SK-N-SH treated with all-trans-retinoic acid at 6 μM for 48 hours (cell line): ENCODE measurements around the gene RERE.
A peak's percentile ranks its signal among the peaks of the same experiment; 100 is the strongest.

Experiments used
- ATAC-seq: fragments of 200-7000 bp; cut with Tn5 transposase; 3 replicates; pipeline ENCODE4 v1.9.1; 2020; ENCODE audit warnings: mild to moderate bottlenecking, moderate library complexity
- ARNTL ChIP-seq: fragments of 450-650 bp; formaldehyde crosslinking; IDR thresholded peaks from 2 replicates; pipeline ENCODE4 v1.5.0; 2020; ENCODE audit warnings: low read depth, mild to moderate bottlenecking, moderate library complexity, borderline replicate concordance
- BACH2 ChIP-seq: fragments of 250-450 bp; sonication (Bioruptor Pico); IDR thresholded peaks from 2 replicates; pipeline ENCODE4 v1.9.0; 2021; ENCODE audit warnings: mild to moderate bottlenecking, borderline replicate concordance
- CREB5 ChIP-seq: fragments of 250-450 bp; sonication (Bioruptor Pico); IDR thresholded peaks from 2 replicates; pipeline ENCODE4 v1.5.1; 2020; ENCODE audit warnings: low read depth, mild to moderate bottlenecking, moderate library complexity
- CSDC2 ChIP-seq: fragments of 250-450 bp; sonication (Bioruptor Pico); IDR thresholded peaks from 2 replicates; pipeline ENCODE4 v1.5.0; 2020; ENCODE audit warnings: mild to moderate bottlenecking, moderate library complexity
- ESRRG ChIP-seq: fragments of 250-450 bp; sonication (Bioruptor Pico); IDR thresholded peaks from 2 replicates; pipeline ENCODE4 v1.6.1; 2021; ENCODE audit warnings: mild to moderate bottlenecking
- GLIS3 ChIP-seq: fragments of 250-450 bp; sonication (Bioruptor Pico); IDR thresholded peaks from 2 replicates; pipeline ENCODE4 v1.5.0; 2020; ENCODE audit warnings: mild to moderate bottlenecking, moderate library complexity
- ISL1 ChIP-seq: fragments of 250-450 bp; sonication (Bioruptor Pico); IDR thresholded peaks from 2 replicates; pipeline ENCODE4 v2.1.2; 2022; ENCODE audit warnings: mild to moderate bottlenecking, moderate library complexity
- OSR1 ChIP-seq: fragments of 250-450 bp; sonication (Bioruptor Pico); IDR thresholded peaks from 2 replicates; pipeline ENCODE4 v1.8.0; 2022; ENCODE audit warnings: moderate library complexity, mild to moderate bottlenecking, inconsistent platforms
- RARB ChIP-seq: fragments of 250-450 bp; sonication (Bioruptor Pico); IDR thresholded peaks from 2 replicates; pipeline ENCODE4 v1.8.0; 2021; ENCODE audit warnings: mild to moderate bottlenecking, moderate library complexity
- SNAI2 ChIP-seq: fragments of 250-450 bp; sonication (Bioruptor Pico); IDR thresholded peaks from 2 replicates; pipeline ENCODE4 v1.5.0; 2020; ENCODE audit warnings: mild to moderate bottlenecking, moderate library complexity
- TCF4 ChIP-seq: fragments of 250-450 bp; sonication (Bioruptor Pico); IDR thresholded peaks from 2 replicates; pipeline ENCODE4 v1.8.0; 2021; ENCODE audit warnings: mild to moderate bottlenecking, moderate library complexity, borderline replicate concordance
- TOX ChIP-seq: fragments of 250-450 bp; sonication (Bioruptor Pico); IDR thresholded peaks from 2 replicates; pipeline ENCODE4 v1.8.0; 2021; ENCODE audit warnings: mild to moderate bottlenecking, moderate library complexity, borderline replicate concordance
- ZC3H10 ChIP-seq: fragments of 250-450 bp; sonication (Bioruptor Pico); IDR thresholded peaks from 2 replicates; pipeline ENCODE4 v1.5.1; 2021; ENCODE audit warnings: mild to moderate bottlenecking, moderate library complexity
- ZFP3 ChIP-seq: fragments of 250-450 bp; sonication (Bioruptor Pico); IDR thresholded peaks from 2 replicates; pipeline ENCODE4 v1.5.0; 2020; ENCODE audit warnings: mild to moderate bottlenecking, moderate library complexity
- ZFP30 ChIP-seq: fragments of 450-650 bp; formaldehyde crosslinking; IDR thresholded peaks from 2 replicates; pipeline ENCODE4 v1.5.0; 2022; ENCODE audit warnings: mild to moderate bottlenecking, moderate library complexity
- ZNF565 ChIP-seq: fragments of 450-650 bp; formaldehyde crosslinking; conservative IDR thresholded peaks from 2 replicates; pipeline ENCODE4 v1.5.0; 2020; ENCODE audit warnings: low read depth, mild to moderate bottlenecking, moderate library complexity
- TF ChIP-seq, protein P1 (sequence below): fragments of 250-450 bp; sonication (Bioruptor Pico); IDR thresholded peaks from 2 replicates; pipeline ENCODE4 v1.5.0; 2020; ENCODE audit warnings: mild to moderate bottlenecking, moderate library complexity
- TF ChIP-seq, protein P2 (sequence below): fragments of 250-450 bp; sonication (Bioruptor Pico); IDR thresholded peaks from 2 replicates; pipeline ENCODE4 v1.5.1; 2021; ENCODE audit warnings: mild to moderate bottlenecking, moderate library complexity
- TF ChIP-seq, protein P3 (sequence below): fragments of 250-450 bp; sonication (Bioruptor Pico); IDR thresholded peaks from 2 replicates; pipeline ENCODE4 v1.8.0; 2020; ENCODE audit warnings: mild to moderate bottlenecking, moderate library complexity, borderline replicate concordance

RERE gene

GRCh38 chr1:8471451-8471850 is 346.0 kb downstream of the RERE start:
- no peak for ATAC-seq
- TF ChIP-seq SNAI2 (CRISPR knock-in tag) (no peak), TCF4 (CRISPR knock-in tag) (no peak), ZFP30 (CRISPR knock-in tag) (no peak), BACH2 (CRISPR knock-in tag) (no peak), OSR1 (CRISPR knock-in tag) (no peak), CSDC2 (CRISPR knock-in tag) (no peak), ZC3H10 (no peak), TOX (CRISPR knock-in tag) (no peak), ZFP3 (no peak), ARNTL (CRISPR knock-in tag) (no peak), CREB5 (CRISPR knock-in tag) (no peak), ZNF565 (no peak), GLIS3 (no peak)
- TF ChIP-seq, protein P1, sequence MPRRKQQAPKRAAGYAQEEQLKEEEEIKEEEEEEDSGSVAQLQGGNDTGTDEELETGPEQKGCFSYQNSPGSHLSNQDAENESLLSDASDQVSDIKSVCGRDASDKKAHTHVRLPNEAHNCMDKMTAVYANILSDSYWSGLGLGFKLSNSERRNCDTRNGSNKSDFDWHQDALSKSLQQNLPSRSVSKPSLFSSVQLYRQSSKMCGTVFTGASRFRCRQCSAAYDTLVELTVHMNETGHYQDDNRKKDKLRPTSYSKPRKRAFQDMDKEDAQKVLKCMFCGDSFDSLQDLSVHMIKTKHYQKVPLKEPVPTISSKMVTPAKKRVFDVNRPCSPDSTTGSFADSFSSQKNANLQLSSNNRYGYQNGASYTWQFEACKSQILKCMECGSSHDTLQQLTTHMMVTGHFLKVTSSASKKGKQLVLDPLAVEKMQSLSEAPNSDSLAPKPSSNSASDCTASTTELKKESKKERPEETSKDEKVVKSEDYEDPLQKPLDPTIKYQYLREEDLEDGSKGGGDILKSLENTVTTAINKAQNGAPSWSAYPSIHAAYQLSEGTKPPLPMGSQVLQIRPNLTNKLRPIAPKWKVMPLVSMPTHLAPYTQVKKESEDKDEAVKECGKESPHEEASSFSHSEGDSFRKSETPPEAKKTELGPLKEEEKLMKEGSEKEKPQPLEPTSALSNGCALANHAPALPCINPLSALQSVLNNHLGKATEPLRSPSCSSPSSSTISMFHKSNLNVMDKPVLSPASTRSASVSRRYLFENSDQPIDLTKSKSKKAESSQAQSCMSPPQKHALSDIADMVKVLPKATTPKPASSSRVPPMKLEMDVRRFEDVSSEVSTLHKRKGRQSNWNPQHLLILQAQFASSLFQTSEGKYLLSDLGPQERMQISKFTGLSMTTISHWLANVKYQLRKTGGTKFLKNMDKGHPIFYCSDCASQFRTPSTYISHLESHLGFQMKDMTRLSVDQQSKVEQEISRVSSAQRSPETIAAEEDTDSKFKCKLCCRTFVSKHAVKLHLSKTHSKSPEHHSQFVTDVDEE (CRISPR knock-in tag), result no peak
- TF ChIP-seq, protein P2, sequence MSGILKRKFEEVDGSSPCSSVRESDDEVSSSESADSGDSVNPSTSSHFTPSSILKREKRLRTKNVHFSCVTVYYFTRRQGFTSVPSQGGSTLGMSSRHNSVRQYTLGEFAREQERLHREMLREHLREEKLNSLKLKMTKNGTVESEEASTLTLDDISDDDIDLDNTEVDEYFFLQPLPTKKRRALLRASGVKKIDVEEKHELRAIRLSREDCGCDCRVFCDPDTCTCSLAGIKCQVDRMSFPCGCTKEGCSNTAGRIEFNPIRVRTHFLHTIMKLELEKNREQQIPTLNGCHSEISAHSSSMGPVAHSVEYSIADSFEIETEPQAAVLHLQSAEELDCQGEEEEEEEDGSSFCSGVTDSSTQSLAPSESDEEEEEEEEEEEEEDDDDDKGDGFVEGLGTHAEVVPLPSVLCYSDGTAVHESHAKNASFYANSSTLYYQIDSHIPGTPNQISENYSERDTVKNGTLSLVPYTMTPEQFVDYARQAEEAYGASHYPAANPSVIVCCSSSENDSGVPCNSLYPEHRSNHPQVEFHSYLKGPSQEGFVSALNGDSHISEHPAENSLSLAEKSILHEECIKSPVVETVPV (CRISPR knock-in tag), result no peak

DNA sequence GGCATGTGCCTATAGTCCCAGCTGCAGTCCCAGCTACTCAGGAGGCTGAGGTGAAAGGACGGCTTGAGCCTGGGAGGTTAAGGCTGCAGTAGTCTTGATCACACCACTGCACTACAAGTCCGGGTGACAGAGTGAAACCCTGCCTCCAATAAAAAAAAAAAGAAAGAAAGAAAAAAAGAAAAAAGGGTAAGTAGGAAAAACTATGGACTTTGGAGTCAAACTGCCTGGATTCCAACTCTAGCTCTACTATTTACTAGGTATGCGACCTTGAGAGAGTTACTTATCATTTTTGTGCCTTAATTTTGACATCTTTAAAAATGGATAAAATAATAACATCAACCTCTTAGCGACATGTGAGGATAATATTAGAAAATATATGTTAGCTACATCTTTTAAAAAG is 348.7 kb downstream of the RERE start:
- TF ChIP-seq, protein P3, sequence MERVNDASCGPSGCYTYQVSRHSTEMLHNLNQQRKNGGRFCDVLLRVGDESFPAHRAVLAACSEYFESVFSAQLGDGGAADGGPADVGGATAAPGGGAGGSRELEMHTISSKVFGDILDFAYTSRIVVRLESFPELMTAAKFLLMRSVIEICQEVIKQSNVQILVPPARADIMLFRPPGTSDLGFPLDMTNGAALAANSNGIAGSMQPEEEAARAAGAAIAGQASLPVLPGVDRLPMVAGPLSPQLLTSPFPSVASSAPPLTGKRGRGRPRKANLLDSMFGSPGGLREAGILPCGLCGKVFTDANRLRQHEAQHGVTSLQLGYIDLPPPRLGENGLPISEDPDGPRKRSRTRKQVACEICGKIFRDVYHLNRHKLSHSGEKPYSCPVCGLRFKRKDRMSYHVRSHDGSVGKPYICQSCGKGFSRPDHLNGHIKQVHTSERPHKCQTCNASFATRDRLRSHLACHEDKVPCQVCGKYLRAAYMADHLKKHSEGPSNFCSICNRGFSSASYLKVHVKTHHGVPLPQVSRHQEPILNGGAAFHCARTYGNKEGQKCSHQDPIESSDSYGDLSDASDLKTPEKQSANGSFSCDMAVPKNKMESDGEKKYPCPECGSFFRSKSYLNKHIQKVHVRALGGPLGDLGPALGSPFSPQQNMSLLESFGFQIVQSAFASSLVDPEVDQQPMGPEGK, result no peak
- no peak for ATAC-seq

DNA sequence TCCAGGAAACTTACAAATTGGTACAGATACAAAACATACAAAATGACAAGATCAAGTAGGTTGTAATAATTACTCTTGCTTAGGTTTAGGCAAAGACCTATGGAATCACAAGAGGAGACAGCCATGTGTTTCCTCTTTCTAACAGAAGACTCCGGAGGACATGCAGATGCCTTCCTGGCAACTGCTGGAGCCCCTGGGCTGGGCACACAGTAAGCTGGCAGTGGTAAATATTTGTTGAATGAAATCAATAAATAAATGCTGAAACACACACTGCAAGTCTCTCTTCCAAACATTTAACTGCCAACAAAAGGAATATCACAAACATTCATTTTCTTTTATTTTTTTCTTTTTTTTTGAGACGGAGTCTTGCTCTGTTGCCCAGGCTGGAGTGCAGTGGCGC is 350.1 kb downstream of the RERE start:
- no peak for ATAC-seq
- no peak for TF ChIP-seq SNAI2 (CRISPR knock-in tag)
- TF ChIP-seq, all 23 proteins: peak for 0

DNA sequence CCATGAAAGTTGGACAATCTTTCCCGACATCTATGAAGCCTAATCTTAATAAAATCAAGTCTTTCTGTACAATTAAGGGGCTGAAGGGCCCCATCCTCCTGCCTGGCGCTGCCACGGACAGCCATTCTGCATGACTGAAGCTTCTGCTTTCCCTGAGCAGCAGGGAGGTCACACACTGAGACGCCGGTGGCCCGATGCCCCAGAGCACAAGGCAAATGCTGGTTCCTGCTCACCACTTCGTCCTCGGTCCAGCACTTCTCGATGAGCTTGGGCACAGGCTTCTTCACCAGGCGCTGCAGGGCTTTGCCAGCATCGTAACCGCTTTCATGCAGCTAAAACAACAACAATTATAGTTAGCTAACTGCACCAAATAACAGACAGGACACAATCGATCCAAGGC is 351.7 kb downstream of the RERE start:
- TF ChIP-seq ZFP3, result no peak
- no peak for TF ChIP-seq TOX (CRISPR knock-in tag)
- TF ChIP-seq OSR1 (CRISPR knock-in tag), result no peak
- ATAC-seq, result no peak

DNA sequence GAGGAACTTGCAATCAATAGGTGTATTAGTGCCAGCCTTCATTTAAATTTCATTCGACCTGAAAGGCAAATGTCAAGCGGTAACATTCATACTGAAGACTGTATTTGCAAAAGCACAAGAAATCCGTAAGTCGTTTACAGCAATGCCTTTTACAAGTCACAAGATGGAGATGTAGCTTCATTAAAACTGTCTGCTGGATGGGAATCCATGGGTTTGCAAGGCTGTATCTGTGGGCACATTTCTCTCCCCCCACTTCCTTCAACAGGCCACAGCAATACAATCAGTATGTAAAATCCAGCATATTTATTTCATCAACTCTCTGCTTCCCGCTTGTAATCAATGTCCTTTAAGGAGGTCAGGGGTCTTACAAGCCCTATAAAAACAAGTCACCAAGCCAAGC is 352.4 kb downstream of the RERE start:
- peak; percentile 21; the same call in 2 of the 3 replicates for ATAC-seq
- TF ChIP-seq ARNTL (CRISPR knock-in tag), result no peak
- TF ChIP-seq ZFP3, result no peak
- no peak for TF ChIP-seq BACH2 (CRISPR knock-in tag)

DNA sequence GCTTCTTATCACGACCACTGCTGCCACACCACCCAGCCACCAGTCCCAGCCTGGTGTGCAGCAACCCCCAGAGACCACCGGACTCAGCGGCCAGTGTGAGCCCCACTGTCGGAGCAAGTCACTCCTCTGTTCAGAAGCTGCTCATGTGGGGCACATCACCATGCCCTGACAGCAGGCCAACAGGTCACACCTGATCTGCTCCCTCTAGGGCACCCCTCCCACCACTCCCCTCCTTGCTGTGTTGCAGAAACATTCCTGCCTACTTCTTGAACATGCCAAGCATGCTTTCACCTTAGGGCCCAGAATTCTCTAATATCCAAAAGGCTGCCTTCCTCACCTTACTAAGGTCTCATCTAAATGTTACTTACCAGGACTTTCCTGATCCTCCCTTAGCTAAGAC is 353.1 kb downstream of the RERE start:
- ATAC-seq, result no peak
- TF ChIP-seq ZNF565 (no peak), ZC3H10 (no peak), ESRRG (CRISPR knock-in tag) (no peak), SNAI2 (CRISPR knock-in tag) (no peak), RARB (CRISPR knock-in tag) (no peak), ZFP3 (no peak), GLIS3 (no peak), OSR1 (CRISPR knock-in tag) (no peak), ISL1 (CRISPR knock-in tag) (no peak), TCF4 (CRISPR knock-in tag) (no peak), CREB5 (CRISPR knock-in tag) (no peak), ZFP30 (CRISPR knock-in tag) (no peak)
- TF ChIP-seq, protein P2 (CRISPR knock-in tag), result no peak
- TF ChIP-seq, protein P1 (CRISPR knock-in tag), result no peak
